ENCODE measurements around the gene L3MBTL2. TPM values are rescaled to one million over a fixed set of nuclear protein-coding genes. Genes with fewer than 3 reads are reported as not detected.

Gene L3MBTL2
- total and polyA plus RNA-seq, 2 of the 13 experiments (the other 11 are each of a cell fraction or from before 2014, with no cell fraction given), result 13.8 to 33.7 TPM

DNA sequence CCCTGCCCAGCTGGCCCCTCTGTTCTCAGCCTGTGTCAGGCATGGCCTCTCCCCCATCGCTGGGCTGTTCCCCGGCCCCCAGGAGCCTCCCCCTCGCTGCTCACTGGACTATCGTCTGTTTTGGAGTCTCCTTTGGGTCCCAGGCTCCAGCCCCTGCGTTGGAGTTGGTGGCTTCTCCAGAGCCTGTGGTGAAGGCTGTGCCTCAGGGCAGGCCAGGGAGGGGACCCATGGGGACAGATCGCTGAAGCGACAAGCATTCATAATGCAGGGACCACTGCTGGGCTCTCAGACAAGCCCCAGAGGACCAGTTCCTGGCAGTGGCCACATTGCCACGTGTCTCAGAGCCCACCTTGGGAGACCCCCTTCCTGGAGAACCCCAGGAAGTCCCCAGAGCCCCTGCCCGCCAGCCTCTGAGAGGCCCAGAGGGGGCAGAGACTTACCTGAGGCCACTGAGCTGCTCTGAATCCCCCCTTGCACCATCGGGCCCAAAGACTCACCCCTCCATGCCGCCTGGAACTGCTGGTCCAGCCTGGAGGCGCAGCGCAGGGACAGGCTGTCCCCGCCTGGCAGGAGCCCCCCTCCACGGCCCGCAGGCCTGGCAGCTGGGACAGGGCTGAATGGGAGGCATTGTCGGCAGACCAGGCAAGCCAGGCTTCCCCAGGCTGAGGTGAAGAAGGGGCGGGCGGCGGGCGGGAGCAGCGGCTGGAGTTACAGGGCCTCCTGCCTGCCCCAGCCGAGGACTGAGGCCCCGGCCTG lies 35.4 kb downstream of the L3MBTL2 start, which contains the start of gene CHADL (continued):
- TF ChIP-seq PREB (CRISPR knock-in tag; IDR thresholded peaks at IDR 0.05) (no peak), ZNF205 (CRISPR knock-in tag; IDR thresholded peaks at IDR 0.05) (no peak), RXRB (CRISPR knock-in tag; IDR thresholded peaks at IDR 0.05; ENCODE audit: borderline replicate concordance) (peak; percentile 17; the same call in 1 of the 2 replicates), STAG1 (CRISPR knock-in tag; IDR thresholded peaks at IDR 0.05) (no peak), MED8 (CRISPR knock-in tag; IDR thresholded peaks at IDR 0.05; ENCODE audit: insufficient replicate concordance) (no peak), SPEN (CRISPR knock-in tag; IDR thresholded peaks at IDR 0.05; ENCODE audit: low read depth) (peak; percentile 32; the same call in 1 of the 2 replicates), KDM1A (CRISPR knock-in tag; IDR thresholded peaks at IDR 0.05) (peak; percentile 7; the same call in 1 of the 2 replicates), PRPF4 (IDR thresholded peaks at IDR 0.05; ENCODE audit: low read depth, low read length, poor library complexity, severe bottlenecking) (no peak), ZNF235 (CRISPR knock-in tag; IDR thresholded peaks at IDR 0.05; ENCODE audit: borderline replicate concordance) (0 out of 2 replicates have a peak, but pooled peaks have one; percentile 42), NFE2L2 (IDR thresholded peaks at IDR 0.05; ENCODE audit: low read length) (no peak), MTA1 (CRISPR knock-in tag; IDR thresholded peaks at IDR 0.05; ENCODE audit: borderline replicate concordance) (peak; percentile 64; the same call in 1 of the 2 replicates), ZNF33A (CRISPR knock-in tag; IDR thresholded peaks at IDR 0.05; ENCODE audit: borderline replicate concordance) (no peak), ZNF747 (CRISPR knock-in tag; IDR thresholded peaks at IDR 0.05; ENCODE audit: borderline replicate concordance) (no peak)
- TF ChIP-seq, protein P1, sequence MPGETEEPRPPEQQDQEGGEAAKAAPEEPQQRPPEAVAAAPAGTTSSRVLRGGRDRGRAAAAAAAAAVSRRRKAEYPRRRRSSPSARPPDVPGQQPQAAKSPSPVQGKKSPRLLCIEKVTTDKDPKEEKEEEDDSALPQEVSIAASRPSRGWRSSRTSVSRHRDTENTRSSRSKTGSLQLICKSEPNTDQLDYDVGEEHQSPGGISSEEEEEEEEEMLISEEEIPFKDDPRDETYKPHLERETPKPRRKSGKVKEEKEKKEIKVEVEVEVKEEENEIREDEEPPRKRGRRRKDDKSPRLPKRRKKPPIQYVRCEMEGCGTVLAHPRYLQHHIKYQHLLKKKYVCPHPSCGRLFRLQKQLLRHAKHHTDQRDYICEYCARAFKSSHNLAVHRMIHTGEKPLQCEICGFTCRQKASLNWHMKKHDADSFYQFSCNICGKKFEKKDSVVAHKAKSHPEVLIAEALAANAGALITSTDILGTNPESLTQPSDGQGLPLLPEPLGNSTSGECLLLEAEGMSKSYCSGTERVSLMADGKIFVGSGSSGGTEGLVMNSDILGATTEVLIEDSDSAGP (CRISPR knock-in tag; IDR thresholded peaks at IDR 0.05; ENCODE audit: borderline replicate concordance), result peak; percentile 59; the same call in 1 of the 2 replicates
- TF ChIP-seq, protein P2, sequence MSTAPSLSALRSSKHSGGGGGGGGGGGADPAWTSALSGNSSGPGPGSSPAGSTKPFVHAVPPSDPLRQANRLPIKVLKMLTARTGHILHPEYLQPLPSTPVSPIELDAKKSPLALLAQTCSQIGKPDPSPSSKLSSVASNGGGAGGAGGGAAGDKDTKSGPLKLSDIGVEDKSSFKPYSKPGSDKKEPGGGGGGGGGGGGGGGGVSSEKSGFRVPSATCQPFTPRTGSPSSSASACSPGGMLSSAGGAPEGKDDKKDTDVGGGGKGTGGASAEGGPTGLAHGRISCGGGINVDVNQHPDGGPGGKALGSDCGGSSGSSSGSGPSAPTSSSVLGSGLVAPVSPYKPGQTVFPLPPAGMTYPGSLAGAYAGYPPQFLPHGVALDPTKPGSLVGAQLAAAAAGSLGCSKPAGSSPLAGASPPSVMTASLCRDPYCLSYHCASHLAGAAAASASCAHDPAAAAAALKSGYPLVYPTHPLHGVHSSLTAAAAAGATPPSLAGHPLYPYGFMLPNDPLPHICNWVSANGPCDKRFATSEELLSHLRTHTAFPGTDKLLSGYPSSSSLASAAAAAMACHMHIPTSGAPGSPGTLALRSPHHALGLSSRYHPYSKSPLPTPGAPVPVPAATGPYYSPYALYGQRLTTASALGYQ (CRISPR knock-in tag; IDR thresholded peaks at IDR 0.05), result 0 out of 2 replicates have a peak, but pooled peaks have one; percentile 28
- TF ChIP-seq, protein P3, sequence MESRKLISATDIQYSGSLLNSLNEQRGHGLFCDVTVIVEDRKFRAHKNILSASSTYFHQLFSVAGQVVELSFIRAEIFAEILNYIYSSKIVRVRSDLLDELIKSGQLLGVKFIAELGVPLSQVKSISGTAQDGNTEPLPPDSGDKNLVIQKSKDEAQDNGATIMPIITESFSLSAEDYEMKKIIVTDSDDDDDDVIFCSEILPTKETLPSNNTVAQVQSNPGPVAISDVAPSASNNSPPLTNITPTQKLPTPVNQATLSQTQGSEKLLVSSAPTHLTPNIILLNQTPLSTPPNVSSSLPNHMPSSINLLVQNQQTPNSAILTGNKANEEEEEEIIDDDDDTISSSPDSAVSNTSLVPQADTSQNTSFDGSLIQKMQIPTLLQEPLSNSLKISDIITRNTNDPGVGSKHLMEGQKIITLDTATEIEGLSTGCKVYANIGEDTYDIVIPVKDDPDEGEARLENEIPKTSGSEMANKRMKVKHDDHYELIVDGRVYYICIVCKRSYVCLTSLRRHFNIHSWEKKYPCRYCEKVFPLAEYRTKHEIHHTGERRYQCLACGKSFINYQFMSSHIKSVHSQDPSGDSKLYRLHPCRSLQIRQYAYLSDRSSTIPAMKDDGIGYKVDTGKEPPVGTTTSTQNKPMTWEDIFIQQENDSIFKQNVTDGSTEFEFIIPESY (CRISPR knock-in tag; IDR thresholded peaks at IDR 0.05), result 0 out of 2 replicates have a peak, but pooled peaks have one; percentile 18
- TF ChIP-seq, protein P4, sequence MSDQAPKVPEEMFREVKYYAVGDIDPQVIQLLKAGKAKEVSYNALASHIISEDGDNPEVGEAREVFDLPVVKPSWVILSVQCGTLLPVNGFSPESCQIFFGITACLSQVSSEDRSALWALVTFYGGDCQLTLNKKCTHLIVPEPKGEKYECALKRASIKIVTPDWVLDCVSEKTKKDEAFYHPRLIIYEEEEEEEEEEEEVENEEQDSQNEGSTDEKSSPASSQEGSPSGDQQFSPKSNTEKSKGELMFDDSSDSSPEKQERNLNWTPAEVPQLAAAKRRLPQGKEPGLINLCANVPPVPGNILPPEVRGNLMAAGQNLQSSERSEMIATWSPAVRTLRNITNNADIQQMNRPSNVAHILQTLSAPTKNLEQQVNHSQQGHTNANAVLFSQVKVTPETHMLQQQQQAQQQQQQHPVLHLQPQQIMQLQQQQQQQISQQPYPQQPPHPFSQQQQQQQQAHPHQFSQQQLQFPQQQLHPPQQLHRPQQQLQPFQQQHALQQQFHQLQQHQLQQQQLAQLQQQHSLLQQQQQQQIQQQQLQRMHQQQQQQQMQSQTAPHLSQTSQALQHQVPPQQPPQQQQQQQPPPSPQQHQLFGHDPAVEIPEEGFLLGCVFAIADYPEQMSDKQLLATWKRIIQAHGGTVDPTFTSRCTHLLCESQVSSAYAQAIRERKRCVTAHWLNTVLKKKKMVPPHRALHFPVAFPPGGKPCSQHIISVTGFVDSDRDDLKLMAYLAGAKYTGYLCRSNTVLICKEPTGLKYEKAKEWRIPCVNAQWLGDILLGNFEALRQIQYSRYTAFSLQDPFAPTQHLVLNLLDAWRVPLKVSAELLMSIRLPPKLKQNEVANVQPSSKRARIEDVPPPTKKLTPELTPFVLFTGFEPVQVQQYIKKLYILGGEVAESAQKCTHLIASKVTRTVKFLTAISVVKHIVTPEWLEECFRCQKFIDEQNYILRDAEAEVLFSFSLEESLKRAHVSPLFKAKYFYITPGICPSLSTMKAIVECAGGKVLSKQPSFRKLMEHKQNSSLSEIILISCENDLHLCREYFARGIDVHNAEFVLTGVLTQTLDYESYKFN (CRISPR knock-in tag; conservative IDR thresholded peaks at IDR 0.05), result no peak
